GM12878 (cell line): ENCODE data around the gene LILRB5. TPM values are rescaled to one million over a fixed set of nuclear protein-coding genes. Genes with fewer than 3 reads are reported as not detected.
A peak's percentile ranks its signal among the peaks of the same experiment; 100 is the strongest.
"Not testable (repeated sequence)": the region's sequence is repeated elsewhere in the genome, so short reads cannot be mapped to it uniquely, and the experiment has no call there.

Experiments
- ATAC-seq: fragments of 200-7000 bp; cut with Tn5 transposase; 3 replicates; pipeline ENCODE4 v1.9.1; 2020; ENCODE audit warnings: mild to moderate bottlenecking, moderate library complexity
- BruUV-seq: library from RNA; stranded (reverse); fragments of 400-500 nt; replicated peaks from 2 replicates; lab custom pipeline; 2021; lab: Mats Ljungman, UMichigan
- CTCF ChIA-PET: fragments of 300-600 bp; sonication (Branson Sonifier 250); formaldehyde crosslinking; extraction: SDS; loops from one replicate; lab custom pipeline; 2021; ENCODE audit warnings: inconsistent platforms; lab: Yijun Ruan, JAX
- POLR2A ChIA-PET: fragments of 350-600 bp; formaldehyde crosslinking; extraction: SDS; loops from one replicate; lab custom pipeline; 2021; ENCODE audit warnings: inconsistent platforms; lab: Charles Lee
- RAD21 ChIA-PET: fragments of 300-600 bp; sonication (Branson Sonifier 250); formaldehyde crosslinking; loops from one replicate; lab custom pipeline; 2023; ENCODE audit warnings: antibody characterized with exemption; ENCODE audit not compliant: unreplicated experiment; lab: Charles Lee
- SMC1A ChIA-PET: fragments of 300-600 bp; sonication (Branson Sonifier 250); formaldehyde crosslinking; loops from one replicate; lab custom pipeline; 2023; ENCODE audit not compliant: unreplicated experiment, uncharacterized antibody; lab: Charles Lee
- DNase-seq: peaks from one replicate; pipeline ENCODE4 v3.0.0-alpha.2; 2011; ENCODE audit warnings: low read depth, low spot score
- FAIRE-seq: peaks from 3 replicates; lab custom pipeline; 2011; peaks lifted over from hg19 to GRCh38; lab: Jason Lieb, UNC
- H2AFZ ChIP-seq: 2 replicates; pipeline ENCODE4 v1.6.0; 2011; ENCODE audit warnings: low read depth, low read length, control low read depth; ENCODE audit not compliant: control insufficient read depth
- H3K27ac ChIP-seq: 2 replicates; pipeline ENCODE4 v1.5.1; 2011; ENCODE audit warnings: control low read depth; ENCODE audit not compliant: control insufficient read depth, insufficient read depth
- H3K27me3 ChIP-seq, 2 experiments: replicated peaks in 1 of 2; 2 replicates each; pipeline versions ENCODE4 v1.6.0 to v1.6.1; 2011; ENCODE audit warnings: low read length in 1 of 2; ENCODE audit not compliant: control insufficient read depth in 2 of 2, insufficient read depth in 2 of 2
- H3K36me3 ChIP-seq, 2 experiments: 2 replicates each; pipeline ENCODE4 v1.5.1; 2011; ENCODE audit warnings: low read length in 1 of 2; ENCODE audit not compliant: control insufficient read depth in 2 of 2, insufficient read depth in 2 of 2
- H3K4me1 ChIP-seq: 2 replicates; pipeline ENCODE4 v1.6.1; 2011; ENCODE audit warnings: mild to moderate bottlenecking, low read length, moderate library complexity, mixed read lengths; ENCODE audit not compliant: control insufficient read depth, insufficient read depth
- H3K4me2 ChIP-seq: 2 replicates; pipeline ENCODE4 v1.6.0; 2011; ENCODE audit warnings: control low read depth; ENCODE audit not compliant: control insufficient read depth, insufficient read depth
- H3K4me3 ChIP-seq: fragments of 200-600 bp; sonication (generic); 2 replicates; pipeline ENCODE4 v1.5.1; 2016
- H3K79me2 ChIP-seq: 2 replicates; pipeline ENCODE4 v1.6.0; 2011; ENCODE audit warnings: low read length; ENCODE audit not compliant: control insufficient read depth, insufficient read depth
- H3K9ac ChIP-seq: 2 replicates; pipeline ENCODE4 v1.8.0; 2011; ENCODE audit warnings: low read length, control low read depth, mixed read lengths; ENCODE audit not compliant: control insufficient read depth, insufficient read depth
- H3K9me3 ChIP-seq: replicated peaks from 3 replicates; pipeline ENCODE4 v1.5.1; 2011; ENCODE audit warnings: mild to moderate bottlenecking, low read length; ENCODE audit not compliant: control insufficient read depth, insufficient read depth
- H4K20me1 ChIP-seq: 2 replicates; pipeline ENCODE4 v1.6.0; 2011; ENCODE audit not compliant: control insufficient read depth, insufficient read depth
- ASH2L ChIP-seq: fragments of 300-600, 200-600 bp; sonication (generic); IDR thresholded peaks from 2 replicates; pipeline ENCODE4 v1.6.1; 2017; ENCODE audit warnings: low read depth, mild to moderate bottlenecking, borderline replicate concordance
- CHD2 ChIP-seq: IDR thresholded peaks from 2 replicates; pipeline ENCODE4 v1.6.1; 2011; ENCODE audit warnings: low read depth, low read length, improper control_type of control experiment, borderline replicate concordance
- MTA3 ChIP-seq: IDR thresholded peaks from 2 replicates; pipeline ENCODE4 v1.6.1; 2012; ENCODE audit warnings: low read length, inconsistent platforms, borderline replicate concordance
- NRF1 ChIP-seq: conservative IDR thresholded peaks from 2 replicates; pipeline ENCODE4 v1.6.1; 2011; ENCODE audit warnings: mild to moderate bottlenecking, low read depth, low read length, improper control_type of control experiment
- POLR2AphosphoS5 ChIP-seq: IDR thresholded peaks from 2 replicates; pipeline ENCODE4 v1.6.1; 2011; ENCODE audit warnings: mild to moderate bottlenecking, low read length, inconsistent platforms
- REST ChIP-seq: IDR thresholded peaks from 2 replicates; pipeline ENCODE4 v1.6.1; 2012; ENCODE audit warnings: mild to moderate bottlenecking, low read depth, low read length
- SMC3 ChIP-seq: IDR thresholded peaks from 2 replicates; pipeline ENCODE4 v1.6.1; 2011; ENCODE audit warnings: low read length, improper control_type of control experiment, borderline replicate concordance
- SRF ChIP-seq, 2 experiments: IDR thresholded peaks; 2 replicates each; pipeline ENCODE4 v1.6.1; 2011; ENCODE audit warnings: low read depth in 2 of 2, low read length in 2 of 2, mild to moderate bottlenecking in 1 of 2, moderate library complexity in 1 of 2
- TCF3 ChIP-seq: IDR thresholded peaks from 2 replicates; pipeline ENCODE4 v1.6.1; 2012; ENCODE audit warnings: low read depth, mild to moderate bottlenecking, low read length, borderline replicate concordance; ENCODE audit not compliant: insufficient read depth
- WGBS: methylation state at CpG from one replicate; pipeline ENCODE4 v1.1.6; 2016; ENCODE audit warnings: low lambda C conversion rate; ENCODE audit not compliant: insufficient replicate concordance, insufficient coverage; ENCODE audit errors: missing lambda C conversion rate; 5-methylcytosine and 5-hydroxymethylcytosine counted together
- in situ Hi-C: fragments of 300-500 bp; cut with MboI; formaldehyde crosslinking; loops from 9 replicates; pipeline ENCODE4 v1.14.3; 2018; ENCODE audit warnings: mixed read lengths
- intact Hi-C: fragments of 100-400 bp; cut with micrococcal nuclease; formaldehyde crosslinking; loops from one replicate; pipeline ENCODE4 v1.14.2; 2022; ENCODE audit not compliant: unreplicated experiment
- polyA plus RNA-seq, 11 experiments: library from polyadenylated mRNA; depleted of rRNA in 4 of 11; unstranded in 6 of 11; stranded (reverse) in 5 of 11; fragments of >200 nt; fragmentation: Nextera tagmentation in 4 of 11; fragmentation: Illumina TruSeq in 1 of 11; extraction: Ambion mirVana in 4 of 11; extraction: Trizol in 1 of 11; gene quantifications; 1 replicate in 1 of 11; 2 replicates in 10 of 11; pipeline versions ENCODE4 v1.2.1 to v1.2.3, GENCODE V29; 2011 to 2016; ENCODE audit warnings: inconsistent platforms in 2 of 11, missing spikeins in 2 of 11, low read depth in 1 of 11
- total RNA-seq, 4 experiments: library from RNA; depleted of rRNA in 3 of 4; stranded (reverse); fragments of >200 nt in 3 of 4; fragmentation: Illumina TruSeq in 1 of 4; extraction: Trizol in 1 of 4; gene quantifications; 2 replicates each; pipeline versions ENCODE4 v1.2.1 to v1.2.3, GENCODE V29; 2013 to 2021

The LILRB5 gene
- total and polyA plus RNA-seq, 10 of the 15 experiments (the other 5 are each of a cell fraction or from before 2014, with no cell fraction given), result 0.01 to 0.13 TPM; not detected in 8

GRCh38 chr19:54282686-54283470, 25.8 kb upstream of the LILRB5 start:
- H3K79me2 ChIP-seq, result peaks cover 2% of the 10 kb centered on the region
- no peak for DNase-seq
- intact Hi-C loops (no loop called here), in situ Hi-C loops (loop anchor here (5.0 kb wide), 1 partner anchor 349 kb away; the partner anchor contains the start of gene LILRB1)
- ChIA-PET CTCF (interaction anchor here (0.6 to 1.3 kb wide), 2 partner anchors 15 to 17 kb away, joined by 3 to 4 read pairs; no protein-coding TSS in a partner anchor), POLR2A (no interaction called here), SMC1A (interaction anchor here (0.6 kb wide), 1 partner anchor 99 kb away, joined by 3 read pairs; no protein-coding TSS in a partner anchor), RAD21 (no interaction called here)
- no peaks in the 10 kb centered on the region for H3K4me1 ChIP-seq
- H3K9me3 ChIP-seq, result no peaks in the 10 kb centered on the region
- no peaks in the 10 kb centered on the region for H4K20me1 ChIP-seq
- peaks cover 0 to 1% of the 10 kb centered on the region in 2 experiments; a peak in 2 of 4 replicates for H3K27me3 ChIP-seq
- no peak overlapping the region for H3K4me3 ChIP-seq
- H3K36me3 ChIP-seq, result no peaks in the 10 kb centered on the region
- no peak for FAIRE-seq
- no peak overlapping the region for H3K27ac ChIP-seq
- no peak overlapping the region for H2AFZ ChIP-seq
- no TSS peak for BruUV-seq
- H3K4me2 ChIP-seq, result no peak overlapping the region
- H3K9ac ChIP-seq, result no peak overlapping the region
- peak; percentile 12; the same call in 2 of the 3 replicates for ATAC-seq
- 17% methylated on average over 9 of the region's 9 CpGs for WGBS
- TF ChIP-seq SMC3, result no peak
- no peak for TF ChIP-seq CHD2
- no peak for TF ChIP-seq MTA3
- TF ChIP-seq SRF (IDR thresholded peaks at IDR 0.05; ENCODE audit: low read depth in 2 of 2, low read length in 2 of 2), result no peak
- no peak for TF ChIP-seq REST
- no peak for TF ChIP-seq ASH2L
- no peak for TF ChIP-seq POLR2AphosphoS5
- TF ChIP-seq NRF1, result no peak
- no peak for TF ChIP-seq TCF3

- FAIRE-seq, POLR2A ChIA-PET, H3K9ac ChIP-seq, H3K36me3 ChIP-seq, DNase-seq, SMC1A ChIA-PET, H3K27me3 ChIP-seq, H3K4me3 ChIP-seq, H3K4me2 ChIP-seq, H3K79me2 ChIP-seq, ATAC-seq, RAD21 ChIA-PET, BruUV-seq, H3K27ac ChIP-seq, H3K4me1 ChIP-seq, H3K9me3 ChIP-seq, intact Hi-C loops, H2AFZ ChIP-seq, H4K20me1 ChIP-seq: not testable (repeated sequence)
- CTCF ChIA-PET, result interaction anchor here (1.7 kb wide), 1 partner anchor 16 kb away, joined by 5 read pairs; no protein-coding TSS in a partner anchor
- in situ Hi-C loops, result loop anchor here (5.0 kb wide), 1 partner anchor 351 kb away; the partner anchor contains the start of gene LILRB1
- WGBS, result 28% methylated on average over 5 of the region's 5 CpGs
Observed at GRCh38 chr19:54281729-54282075, 24.6 kb upstream of the LILRB5 start.
